Bone marrow (tissue), 2 donors: ENCODE results near the gene PTPN22.

Source experiments
- DNase-seq, 2 donors: peaks; one replicate each; lab custom pipeline; 2025; lab: John Stamatoyannopoulos, UW

PTPN22 gene

GRCh38 chr1:113887402-113888175, 16.1 kb upstream of the PTPN22 start, which contains the start of gene BCL2L15:
Gene BCL2L15 (minus strand): TSS chr1:113887581. CDS start chr1:113887375, 206 bp downstream.
- DNase-seq = no peak

- no peak for DNase-seq
Measured at GRCh38 chr1:113886417-113887401, 15.2 kb upstream of the PTPN22 start.

- no peak for DNase-seq
Measured at GRCh38 chr1:113881661-113882060, 10.1 kb upstream of the PTPN22 start.

- DNase-seq = no peak
Measured at GRCh38 chr1:113879739-113880038, 8.2 kb upstream of the PTPN22 start.

GRCh38 chr1:113876176-113876575, 4.7 kb upstream of the PTPN22 start:
- no peak for DNase-seq

GRCh38 chr1:113875714-113876113, 4.2 kb upstream of the PTPN22 start:
- no peak for DNase-seq

- DNase-seq = peak in 1 of 2 donors; percentile 75
Measured at GRCh38 chr1:113874012-113874879, 2.7 kb upstream of the PTPN22 start.

GRCh38 chr1:113872219-113872935, 865 bp upstream of the PTPN22 start:
- DNase-seq = no peak

GRCh38 chr1:113870778-113871177, 734 bp downstream of the PTPN22 start:
- no peak for DNase-seq

- DNase-seq = peak in 1 of 2 donors; percentile 22
Measured at GRCh38 chr1:113868387-113869083, 3.0 kb downstream of the PTPN22 start.

GRCh38 chr1:113861641-113862040, 9.9 kb downstream of the PTPN22 start:
- DNase-seq = no peak

- DNase-seq = no peak
Measured at GRCh38 chr1:113860891-113861290, 10.6 kb downstream of the PTPN22 start.

GRCh38 chr1:113859478-113860175, 11.9 kb downstream of the PTPN22 start:
- peak in 1 of 2 donors; percentile 83 for DNase-seq

GRCh38 chr1:113858982-113859381, 12.5 kb downstream of the PTPN22 start:
- DNase-seq = no peak

- no peak for DNase-seq
Measured at GRCh38 chr1:113858418-113858817, 13.1 kb downstream of the PTPN22 start.

- no peak for DNase-seq
Measured at GRCh38 chr1:113857776-113858175, 13.7 kb downstream of the PTPN22 start.

- no peak for DNase-seq
Measured at GRCh38 chr1:113856401-113856790, 15.1 kb downstream of the PTPN22 start.

- DNase-seq = no peak
Measured at GRCh38 chr1:113855630-113856400, 15.7 kb downstream of the PTPN22 start.

GRCh38 chr1:113854234-113854633, 17.3 kb downstream of the PTPN22 start:
- DNase-seq = no peak
